GM19035 (cell line): ENCODE results near the gene OR2L13.
"Not testable (repeated sequence)": the region's sequence is repeated elsewhere in the genome, so short reads cannot be mapped to it uniquely, and the experiment has no call there.

Experiments used
- ATAC-seq: cut with Tn5 transposase; IDR thresholded peaks from one replicate; pipeline ENCODE4 v1.9.1; 2021; ENCODE audit not compliant: unreplicated experiment

Gene OR2L13

GRCh38 chr1:248094884-248095283, at the start of gene OR2L13:
Gene OR2L13 (plus strand): TSS chr1:248095184. CDS start chr1:248099376, 4,192 bp downstream.
- ATAC-seq: no peak

GRCh38 chr1:248045209-248045608, 49.8 kb upstream of the OR2L13 start:
- ATAC-seq: no peak

- no peak for ATAC-seq
These were observed 48.4 kb upstream of the OR2L13 start, which contains the start of gene OR2L3 for GRCh38 chr1:248046536-248046935. Gene OR2L3 (plus strand): TSS chr1:248046836. CDS start chr1:248060682, 13,846 bp downstream.

GRCh38 chr1:248047008-248047407, 48.0 kb upstream of the OR2L13 start:
- ATAC-seq: no peak

- ATAC-seq: no peak
These were observed 40.3 kb upstream of the OR2L13 start for GRCh38 chr1:248054671-248055070.

GRCh38 chr1:248055261-248055660, 39.7 kb upstream of the OR2L13 start:
- ATAC-seq: no peak

GRCh38 chr1:248065071-248065470, 29.9 kb upstream of the OR2L13 start:
- no peak for ATAC-seq

GRCh38 chr1:248065604-248066003, 29.4 kb upstream of the OR2L13 start:
- ATAC-seq: no peak

- ATAC-seq: not testable (repeated sequence)
These were observed 11.1 kb upstream of the OR2L13 start for GRCh38 chr1:248083864-248084263.

GRCh38 chr1:248098529-248098928, 3.5 kb downstream of the OR2L13 start:
- ATAC-seq: no peak

GRCh38 chr1:248102847-248103246, 7.9 kb downstream of the OR2L13 start:
- ATAC-seq: no peak

- no peak for ATAC-seq
These were observed 16.2 kb downstream of the OR2L13 start for GRCh38 chr1:248111157-248111556.

GRCh38 chr1:248114890-248115289, 19.9 kb downstream of the OR2L13 start:
- ATAC-seq: no peak

GRCh38 chr1:248127653-248128052, 32.7 kb downstream of the OR2L13 start:
- ATAC-seq: no peak

- ATAC-seq: no peak
These were observed 41.8 kb downstream of the OR2L13 start for GRCh38 chr1:248136811-248137210.

GRCh38 chr1:248140846-248141245, 45.9 kb downstream of the OR2L13 start:
- no peak for ATAC-seq

GRCh38 chr1:248143311-248143710, 48.3 kb downstream of the OR2L13 start:
- ATAC-seq: no peak

- ATAC-seq: no peak
These were observed 49.7 kb downstream of the OR2L13 start, which contains the start of gene OR2M5 for GRCh38 chr1:248144513-248145198. Gene OR2M5 (plus strand): TSS chr1:248145148. CDS start chr1:248145148, 0 bp downstream.
